ES-I3 (cell line): ENCODE data around the gene LGALSL.
A peak's percentile ranks its signal among the peaks of the same experiment; 100 is the strongest.

Experiments
- H3K36me3 ChIP-seq: 2 replicates; pipeline ENCODE4 v1.6.1; 2013; ENCODE audit warnings: mild to moderate bottlenecking, low read length, control low read depth, moderate library complexity; ENCODE audit not compliant: insufficient read depth
- H3K4me1 ChIP-seq: 2 replicates; pipeline ENCODE4 v1.6.1; 2013; ENCODE audit warnings: mild to moderate bottlenecking, control low read depth, low read length; ENCODE audit not compliant: insufficient read depth
- H3K9ac ChIP-seq: 2 replicates; pipeline ENCODE4 v1.6.1; 2013; ENCODE audit warnings: low read depth, mild to moderate bottlenecking, low read length, moderate library complexity
- H3K9me3 ChIP-seq: 2 replicates; pipeline ENCODE4 v1.6.1; 2013; ENCODE audit warnings: mild to moderate bottlenecking, low read length, moderate library complexity; ENCODE audit not compliant: control insufficient read depth, insufficient read depth

LGALSL gene

GRCh38 chr2:64453770-64454385 lies at the start of gene LGALSL:
Gene LGALSL, plus strand, starts transcription at chr2:64454162. Its CDS starts 384 bp downstream, at chr2:64454546.
- H3K9ac ChIP-seq: peak within 1 kb of the TSS; percentile 95
- peaks cover 7% of the 10 kb centered on the region for H3K36me3 ChIP-seq
- H3K4me1 ChIP-seq: peaks cover 5% of the 10 kb centered on the region; the same call in 1 of the 2 replicates
- no peaks in the 10 kb centered on the region for H3K9me3 ChIP-seq

GRCh38 chr2:64404743-64405142 lies 49.2 kb upstream of the LGALSL start:
- H3K9ac ChIP-seq: peak overlapping the region; percentile 17; the same call in 1 of the 2 replicates
- no peaks in the 10 kb centered on the region for H3K9me3 ChIP-seq
- H3K36me3 ChIP-seq: no peaks in the 10 kb centered on the region
- peaks cover 41% of the 10 kb centered on the region for H3K4me1 ChIP-seq

GRCh38 chr2:64405581-64406406 lies 48.2 kb upstream of the LGALSL start:
- H3K9me3 ChIP-seq: no peaks in the 10 kb centered on the region
- H3K4me1 ChIP-seq: peaks cover 30% of the 10 kb centered on the region
- no peak overlapping the region for H3K9ac ChIP-seq
- H3K36me3 ChIP-seq: no peaks in the 10 kb centered on the region

- Histone ChIP-seq H3K4me1 (peaks cover 24% of the 10 kb centered on the region), H3K9ac (no peak overlapping the region), H3K9me3 (no peaks in the 10 kb centered on the region), H3K36me3 (no peaks in the 10 kb centered on the region)
Observed at GRCh38 chr2:64406407-64406774, 47.6 kb upstream of the LGALSL start.

- Histone ChIP-seq H3K4me1 (peaks cover 16% of the 10 kb centered on the region), H3K36me3 (no peaks in the 10 kb centered on the region), H3K9ac (no peak overlapping the region), H3K9me3 (no peaks in the 10 kb centered on the region)
Observed at GRCh38 chr2:64408031-64408430, 45.9 kb upstream of the LGALSL start.

- Histone ChIP-seq H3K36me3 (no peaks in the 10 kb centered on the region), H3K9me3 (no peaks in the 10 kb centered on the region), H3K9ac (no peak overlapping the region), H3K4me1 (peaks cover 2% of the 10 kb centered on the region; the same call in 1 of the 2 replicates)
Observed at GRCh38 chr2:64410671-64411070, 43.3 kb upstream of the LGALSL start.

- no peaks in the 10 kb centered on the region for H3K36me3 ChIP-seq
- H3K9me3 ChIP-seq: no peaks in the 10 kb centered on the region
- H3K9ac ChIP-seq: no peak overlapping the region
- peaks cover under 1% of the 10 kb centered on the region; the same call in 1 of the 2 replicates for H3K4me1 ChIP-seq
Observed at GRCh38 chr2:64412671-64413070, 41.3 kb upstream of the LGALSL start.

GRCh38 chr2:64414736-64415435 lies 39.1 kb upstream of the LGALSL start:
- Histone ChIP-seq H3K36me3 (no peaks in the 10 kb centered on the region), H3K4me1 (peaks cover 3% of the 10 kb centered on the region; the same call in 1 of the 2 replicates), H3K9ac (no peak overlapping the region), H3K9me3 (no peaks in the 10 kb centered on the region)

GRCh38 chr2:64417624-64418023 lies 36.3 kb upstream of the LGALSL start:
- H3K9ac ChIP-seq: no peak overlapping the region
- no peaks in the 10 kb centered on the region for H3K9me3 ChIP-seq
- H3K4me1 ChIP-seq: peaks cover 3% of the 10 kb centered on the region; the same call in 1 of the 2 replicates
- H3K36me3 ChIP-seq: no peaks in the 10 kb centered on the region

- H3K9me3 ChIP-seq: no peaks in the 10 kb centered on the region
- no peaks in the 10 kb centered on the region for H3K36me3 ChIP-seq
- no peak overlapping the region for H3K9ac ChIP-seq
- peaks cover 3% of the 10 kb centered on the region; the same call in 1 of the 2 replicates for H3K4me1 ChIP-seq
Observed at GRCh38 chr2:64419596-64420165, 34.3 kb upstream of the LGALSL start.

- peaks cover 3% of the 10 kb centered on the region; the same call in 1 of the 2 replicates for H3K4me1 ChIP-seq
- no peaks in the 10 kb centered on the region for H3K36me3 ChIP-seq
- no peak overlapping the region for H3K9ac ChIP-seq
- no peaks in the 10 kb centered on the region for H3K9me3 ChIP-seq
Observed at GRCh38 chr2:64420677-64421076, 33.3 kb upstream of the LGALSL start.

- H3K9ac ChIP-seq: no peak overlapping the region
- no peaks in the 10 kb centered on the region for H3K9me3 ChIP-seq
- no peaks in the 10 kb centered on the region for H3K36me3 ChIP-seq
- H3K4me1 ChIP-seq: peaks cover 3% of the 10 kb centered on the region; the same call in 1 of the 2 replicates
Observed at GRCh38 chr2:64421201-64421600, 32.8 kb upstream of the LGALSL start.

- H3K4me1 ChIP-seq: peaks cover 3% of the 10 kb centered on the region; the same call in 1 of the 2 replicates
- no peak overlapping the region for H3K9ac ChIP-seq
- no peaks in the 10 kb centered on the region for H3K36me3 ChIP-seq
- H3K9me3 ChIP-seq: no peaks in the 10 kb centered on the region
Observed at GRCh38 chr2:64422466-64422865, 31.5 kb upstream of the LGALSL start.

GRCh38 chr2:64423303-64423702 lies 30.7 kb upstream of the LGALSL start:
- no peaks in the 10 kb centered on the region for H3K36me3 ChIP-seq
- H3K9ac ChIP-seq: no peak overlapping the region
- no peaks in the 10 kb centered on the region for H3K9me3 ChIP-seq
- H3K4me1 ChIP-seq: no peaks in the 10 kb centered on the region
